Rectal smooth muscle tissue (tissue), 1 donor: ENCODE measurements around the gene PKP3.
"Not testable (repeated sequence)": the region's sequence is repeated elsewhere in the genome, so short reads cannot be mapped to it uniquely, and the experiment has no call there.

Source experiments
- H3K27ac ChIP-seq: one replicate; pipeline ENCODE4 v1.7.0; 2013; ENCODE audit warnings: low read depth, low read length, inconsistent platforms
- H3K27me3 ChIP-seq: one replicate; pipeline ENCODE4 v1.7.0; 2013; ENCODE audit warnings: low read length; ENCODE audit not compliant: control insufficient read depth, insufficient read depth
- H3K36me3 ChIP-seq: one replicate; pipeline ENCODE4 v1.7.0; 2013; ENCODE audit warnings: low read length; ENCODE audit not compliant: control insufficient read depth, insufficient read depth
- H3K4me1 ChIP-seq: one replicate; pipeline ENCODE4 v1.7.0; 2013; ENCODE audit warnings: low read length; ENCODE audit not compliant: control insufficient read depth, insufficient read depth
- H3K4me3 ChIP-seq: one replicate; pipeline ENCODE4 v1.7.0; 2013; ENCODE audit warnings: low read length
- H3K9ac ChIP-seq: one replicate; pipeline ENCODE4 v1.7.0; 2013; ENCODE audit warnings: low read length

Gene PKP3

GRCh38 chr11:356610-357009 is 37.4 kb upstream of the PKP3 start:
- Histone ChIP-seq H3K27me3 (no peaks in the 10 kb centered on the region), H3K27ac (no peak overlapping the region), H3K36me3 (no peaks in the 10 kb centered on the region), H3K9ac (no peak overlapping the region), H3K4me3 (no peak overlapping the region), H3K4me1 (peaks cover 24% of the 10 kb centered on the region)

GRCh38 chr11:357582-357981 is 36.4 kb upstream of the PKP3 start:
- Histone ChIP-seq H3K9ac (no peak overlapping the region), H3K27ac (no peak overlapping the region), H3K4me3 (no peak overlapping the region), H3K4me1 (peaks cover 23% of the 10 kb centered on the region), H3K36me3 (no peaks in the 10 kb centered on the region), H3K27me3 (no peaks in the 10 kb centered on the region)

GRCh38 chr11:358129-358800 is 35.7 kb upstream of the PKP3 start:
- Histone ChIP-seq H3K36me3 (no peaks in the 10 kb centered on the region), H3K27me3 (no peaks in the 10 kb centered on the region), H3K9ac (no peak overlapping the region), H3K4me3 (no peak overlapping the region), H3K27ac (no peak overlapping the region), H3K4me1 (peaks cover 16% of the 10 kb centered on the region)

GRCh38 chr11:359181-359714 is 34.8 kb upstream of the PKP3 start:
- peaks cover 8% of the 10 kb centered on the region for H3K4me1 ChIP-seq
- H3K27ac ChIP-seq, result no peak overlapping the region
- no peak overlapping the region for H3K4me3 ChIP-seq

GRCh38 chr11:360326-361280 is 33.4 kb upstream of the PKP3 start:
- Histone ChIP-seq H3K27ac (no peak overlapping the region), H3K4me3 (no peak overlapping the region), H3K9ac (no peak overlapping the region), H3K4me1 (peaks cover 1% of the 10 kb centered on the region), H3K27me3 (peaks cover 5% of the 10 kb centered on the region), H3K36me3 (no peaks in the 10 kb centered on the region)

More at GRCh38 chr11:359181-359714, 34.8 kb upstream of the PKP3 start:
- Histone ChIP-seq H3K27me3 (no peaks in the 10 kb centered on the region), H3K36me3 (no peaks in the 10 kb centered on the region), H3K9ac (no peak overlapping the region)

- no peak overlapping the region for H3K27ac ChIP-seq
- no peaks in the 10 kb centered on the region for H3K4me1 ChIP-seq
- no peaks in the 10 kb centered on the region for H3K36me3 ChIP-seq
- H3K27me3 ChIP-seq, result peaks cover 12% of the 10 kb centered on the region
- no peak overlapping the region for H3K9ac ChIP-seq
- H3K4me3 ChIP-seq, result no peak overlapping the region
Measured at GRCh38 chr11:362642-363442, 31.2 kb upstream of the PKP3 start.

- H3K4me3 ChIP-seq, H3K36me3 ChIP-seq, H3K27ac ChIP-seq, H3K4me1 ChIP-seq, H3K9ac ChIP-seq: not testable (repeated sequence)
- peaks cover 18% of the 10 kb centered on the region for H3K27me3 ChIP-seq
Measured at GRCh38 chr11:363443-363805, 30.6 kb upstream of the PKP3 start.

GRCh38 chr11:363948-364761 is 29.9 kb upstream of the PKP3 start:
- no peak overlapping the region for H3K4me3 ChIP-seq
- H3K27me3 ChIP-seq, result peaks cover 22% of the 10 kb centered on the region
- H3K9ac ChIP-seq, result no peak overlapping the region
- no peaks in the 10 kb centered on the region for H3K36me3 ChIP-seq
- no peaks in the 10 kb centered on the region for H3K4me1 ChIP-seq
- no peak overlapping the region for H3K27ac ChIP-seq

- no peak overlapping the region for H3K27ac ChIP-seq
- no peak overlapping the region for H3K4me3 ChIP-seq
- H3K9ac ChIP-seq, result no peak overlapping the region
- no peaks in the 10 kb centered on the region for H3K4me1 ChIP-seq
- peaks cover 22% of the 10 kb centered on the region for H3K27me3 ChIP-seq
- H3K36me3 ChIP-seq, result no peaks in the 10 kb centered on the region
Measured at GRCh38 chr11:364991-365725, 28.9 kb upstream of the PKP3 start.

- no peak overlapping the region for H3K9ac ChIP-seq
- H3K4me3 ChIP-seq, result no peak overlapping the region
- H3K27ac ChIP-seq, result no peak overlapping the region
- H3K36me3 ChIP-seq, result no peaks in the 10 kb centered on the region
- peaks cover 24% of the 10 kb centered on the region for H3K27me3 ChIP-seq
- no peaks in the 10 kb centered on the region for H3K4me1 ChIP-seq
Measured at GRCh38 chr11:365831-366230, 28.2 kb upstream of the PKP3 start.

- Histone ChIP-seq H3K4me3 (no peak overlapping the region), H3K9ac (no peak overlapping the region), H3K27me3 (peaks cover 28% of the 10 kb centered on the region), H3K36me3 (no peaks in the 10 kb centered on the region), H3K27ac (no peak overlapping the region), H3K4me1 (no peaks in the 10 kb centered on the region)
Measured at GRCh38 chr11:367956-368413, 26.0 kb upstream of the PKP3 start.
